AG10803 (cell line): ENCODE results near the gene KIRREL1.
A peak's percentile ranks its signal among the peaks of the same experiment; 100 is the strongest.

Experiments used
- DNase-seq: peaks from one replicate; pipeline ENCODE4 v3.0.0; 2010; ENCODE audit warnings: low read depth
- H3K4me3 ChIP-seq: 2 replicates; pipeline ENCODE4 v1.5.1; 2011; ENCODE audit warnings: mild to moderate bottlenecking, low read length, control low read depth
- CTCF ChIP-seq: conservative IDR thresholded peaks from 2 replicates; pipeline ENCODE4 v1.5.1; 2011; ENCODE audit warnings: mild to moderate bottlenecking, low read length, control low read depth, inconsistent platforms

The KIRREL1 gene

DNA sequence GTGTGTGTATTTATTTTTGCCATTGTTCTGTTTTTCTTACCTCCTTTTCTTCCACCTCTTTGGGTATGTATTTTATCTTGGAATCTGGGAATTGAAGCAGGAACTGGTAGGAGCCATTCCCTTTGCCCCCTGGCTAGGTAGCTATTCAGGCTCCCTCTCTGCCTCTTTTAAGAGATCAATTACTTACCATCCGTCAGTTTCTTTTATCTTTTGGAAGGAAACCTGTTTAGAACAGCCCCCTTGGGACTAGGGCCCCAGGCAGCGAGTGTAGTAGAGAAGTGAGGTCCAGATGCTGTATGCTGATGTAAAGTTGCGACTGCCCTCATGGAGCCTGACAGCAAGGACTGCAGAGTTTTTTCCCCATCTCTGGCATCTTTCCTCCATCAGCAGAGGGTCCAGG, 41.6 kb downstream of the KIRREL1 start:
- DNase-seq = no peak
- TF ChIP-seq CTCF = no peak
- no peak overlapping the region for H3K4me3 ChIP-seq

DNA sequence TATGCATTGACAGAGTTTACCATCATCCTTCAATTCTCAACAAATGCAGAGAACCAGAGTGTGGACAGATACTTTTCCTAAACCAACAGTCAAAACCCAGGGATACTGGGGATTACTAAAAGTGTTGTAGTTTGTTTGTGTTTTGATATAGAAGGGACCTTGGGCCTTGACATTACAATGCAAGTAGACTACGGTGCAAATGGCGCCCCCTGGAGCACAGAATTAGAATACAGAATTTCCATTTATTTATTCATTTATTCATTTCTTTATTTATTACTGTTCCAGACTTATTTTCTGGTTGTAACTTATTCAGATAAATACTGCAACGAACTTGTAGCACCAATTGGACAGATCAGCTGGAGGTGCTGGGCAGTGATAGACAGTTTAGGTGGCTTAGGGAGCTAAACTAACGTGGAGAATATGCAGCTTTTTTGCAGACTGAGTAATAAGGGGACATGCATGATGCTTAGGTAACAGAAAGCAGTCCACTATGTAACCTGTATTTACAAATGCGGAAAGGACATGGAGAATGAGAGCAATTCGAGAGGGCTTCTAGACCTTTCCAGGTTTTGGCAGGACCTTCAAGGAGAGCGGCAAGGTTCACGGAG, 42.6 kb downstream of the KIRREL1 start:
- no peak overlapping the region for H3K4me3 ChIP-seq
- peak; percentile 71 for TF ChIP-seq CTCF
- DNase-seq = peak; percentile 70

DNA sequence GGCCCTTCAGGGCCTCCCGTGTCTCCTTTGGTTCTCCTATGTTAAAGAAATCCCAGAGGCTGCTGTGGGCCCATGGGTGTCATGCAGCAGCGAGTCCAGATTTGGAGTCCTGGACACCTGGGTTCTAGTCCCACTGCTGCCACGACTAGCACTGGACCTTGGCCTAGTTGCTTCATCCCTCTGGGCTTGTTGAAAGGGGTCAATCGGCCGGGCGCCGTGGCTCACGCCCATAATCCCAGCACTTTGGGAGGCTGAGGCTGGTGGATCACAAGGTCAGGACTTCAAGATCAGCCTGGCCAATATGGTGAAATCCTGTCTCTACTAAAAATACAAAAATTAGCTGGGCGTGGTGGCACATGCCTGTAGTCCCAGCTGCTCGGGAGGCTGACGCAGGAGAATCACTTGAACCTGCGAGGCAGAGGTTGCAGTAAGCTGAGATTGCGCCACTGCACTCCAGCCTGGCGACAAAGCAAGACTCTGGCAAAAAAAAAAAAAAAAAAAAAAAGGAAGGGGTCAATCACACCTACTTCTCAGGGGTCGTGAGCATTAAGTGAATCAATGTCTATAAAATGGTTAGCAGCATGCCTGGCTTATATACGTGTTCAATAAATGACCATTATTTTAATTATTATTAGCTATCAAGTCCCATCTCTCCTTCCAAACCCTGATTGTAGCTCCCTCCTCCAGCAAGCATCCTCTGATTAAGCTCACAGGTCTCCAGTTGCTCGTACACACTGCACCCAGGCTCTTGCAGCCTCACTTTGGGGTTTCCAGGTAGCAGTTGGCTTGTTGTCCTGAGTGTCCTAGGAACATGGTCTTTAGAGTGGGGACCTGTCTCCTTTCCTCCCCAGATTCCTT, 43.8 kb downstream of the KIRREL1 start:
- TF ChIP-seq CTCF = no peak
- H3K4me3 ChIP-seq = no peak overlapping the region

GRCh38 chr1:158037866-158038359, 44.5 kb downstream of the KIRREL1 start:
- DNase-seq = peak; percentile 75

More for the DNA sequence above, 43.8 kb downstream of the KIRREL1 start:
- DNase-seq = no peak

DNA sequence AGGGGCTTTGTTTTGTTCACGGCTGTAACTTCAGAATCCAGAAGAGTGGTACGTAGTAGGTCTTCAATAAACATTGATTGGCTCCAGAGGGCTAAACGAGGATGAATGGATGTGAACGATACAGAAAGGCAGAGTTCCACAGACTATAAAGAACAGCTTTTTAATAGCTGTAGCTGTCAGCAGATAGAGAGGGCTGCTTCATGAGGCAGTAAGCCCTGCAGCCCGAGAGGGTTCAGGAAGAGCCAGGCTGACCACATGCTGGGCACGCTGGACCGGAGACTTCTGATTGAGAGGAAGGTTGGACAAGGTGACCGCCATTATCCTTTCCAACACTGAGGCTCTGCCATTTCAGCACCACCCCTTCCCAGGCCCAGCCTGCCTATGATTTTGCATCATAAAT, 45.3 kb downstream of the KIRREL1 start:
- DNase-seq = no peak
- H3K4me3 ChIP-seq = no peak overlapping the region
- no peak for TF ChIP-seq CTCF

More at GRCh38 chr1:158037866-158038359, 44.5 kb downstream of the KIRREL1 start:
- no peak overlapping the region for H3K4me3 ChIP-seq
- TF ChIP-seq CTCF = no peak

DNA sequence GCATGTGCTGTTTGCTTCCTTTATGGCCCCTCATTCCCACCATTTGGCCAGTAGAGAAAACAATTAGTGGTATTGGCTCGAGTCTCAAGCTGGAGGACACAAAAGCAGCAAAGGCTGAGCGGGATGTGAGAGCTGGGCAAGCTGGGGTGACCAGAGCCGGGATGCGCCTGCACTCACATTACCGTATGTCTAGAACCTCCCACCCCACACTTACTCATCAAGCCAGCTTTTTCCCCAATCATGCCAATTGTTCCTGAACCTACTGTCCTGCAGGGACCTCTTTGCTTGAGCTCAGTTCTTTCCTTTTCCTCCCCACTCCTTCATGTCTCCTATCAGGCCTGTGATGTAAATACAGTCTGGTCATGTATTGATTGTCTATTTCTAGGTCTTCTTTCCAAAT, 45.9 kb downstream of the KIRREL1 start:
- H3K4me3 ChIP-seq = no peak overlapping the region
- DNase-seq = peak; percentile 33
- TF ChIP-seq CTCF = no peak
